GM10248 (cell line): ENCODE measurements around the gene MYMK.

Source experiments
- CTCF ChIA-PET: fragments of 300-600 bp; sonication (Branson Sonifier 250); formaldehyde crosslinking; extraction: SDS; loops from one replicate; lab custom pipeline; 2021; ENCODE audit warnings: antibody characterized with exemption; lab: Yijun Ruan, JAX
- POLR2A ChIA-PET: fragments of 350-650 bp; sonication (Branson Sonifier 250); formaldehyde crosslinking; extraction: SDS; loops from one replicate; lab custom pipeline; 2020; ENCODE audit warnings: antibody characterized with exemption; lab: Yijun Ruan, JAX
- DNase-seq: peaks from one replicate; pipeline ENCODE4 v3.0.0; 2012; ENCODE audit errors: extremely low spot score
- TF ChIP-seq, protein P1 (sequence below): IDR thresholded peaks from 2 replicates; pipeline ENCODE4 v1.5.1; 2012; ENCODE audit warnings: mild to moderate bottlenecking, low read depth; ENCODE audit errors: extremely low read depth, missing control alignments, control extremely low read depth

The MYMK gene

DNA sequence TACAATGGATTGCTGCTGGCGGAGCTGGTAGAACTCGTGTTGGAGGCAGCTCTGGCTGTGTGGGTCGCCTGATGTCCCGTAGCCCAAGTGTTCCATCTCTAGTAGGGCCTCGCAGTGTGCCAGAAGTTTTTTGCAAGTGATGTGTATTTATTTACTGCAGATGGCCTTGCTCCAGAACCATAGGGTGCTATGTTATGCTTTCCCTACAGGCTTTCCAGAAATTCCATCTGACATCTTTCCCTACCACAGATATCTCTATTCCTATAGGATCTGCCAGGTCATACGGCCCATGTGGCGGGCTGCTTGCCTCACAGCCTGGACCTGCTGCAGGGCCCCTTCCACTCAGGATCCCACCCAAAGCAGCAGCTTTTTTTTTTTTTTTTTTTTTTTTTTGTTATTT is 26.7 kb upstream of the MYMK start:
- ChIA-PET CTCF (interaction anchor here (0.8 to 1.7 kb wide), 2 partner anchors 18 to 63 kb away, joined by 3 to 5 read pairs; no protein-coding TSS in a partner anchor), POLR2A (interaction anchor here (0.6 kb wide), 1 partner anchor 163 kb away, joined by 5 read pairs; no protein-coding TSS in a partner anchor)
- TF ChIP-seq, protein P1, sequence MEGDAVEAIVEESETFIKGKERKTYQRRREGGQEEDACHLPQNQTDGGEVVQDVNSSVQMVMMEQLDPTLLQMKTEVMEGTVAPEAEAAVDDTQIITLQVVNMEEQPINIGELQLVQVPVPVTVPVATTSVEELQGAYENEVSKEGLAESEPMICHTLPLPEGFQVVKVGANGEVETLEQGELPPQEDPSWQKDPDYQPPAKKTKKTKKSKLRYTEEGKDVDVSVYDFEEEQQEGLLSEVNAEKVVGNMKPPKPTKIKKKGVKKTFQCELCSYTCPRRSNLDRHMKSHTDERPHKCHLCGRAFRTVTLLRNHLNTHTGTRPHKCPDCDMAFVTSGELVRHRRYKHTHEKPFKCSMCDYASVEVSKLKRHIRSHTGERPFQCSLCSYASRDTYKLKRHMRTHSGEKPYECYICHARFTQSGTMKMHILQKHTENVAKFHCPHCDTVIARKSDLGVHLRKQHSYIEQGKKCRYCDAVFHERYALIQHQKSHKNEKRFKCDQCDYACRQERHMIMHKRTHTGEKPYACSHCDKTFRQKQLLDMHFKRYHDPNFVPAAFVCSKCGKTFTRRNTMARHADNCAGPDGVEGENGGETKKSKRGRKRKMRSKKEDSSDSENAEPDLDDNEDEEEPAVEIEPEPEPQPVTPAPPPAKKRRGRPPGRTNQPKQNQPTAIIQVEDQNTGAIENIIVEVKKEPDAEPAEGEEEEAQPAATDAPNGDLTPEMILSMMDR = no peak
- no peak for DNase-seq

DNA sequence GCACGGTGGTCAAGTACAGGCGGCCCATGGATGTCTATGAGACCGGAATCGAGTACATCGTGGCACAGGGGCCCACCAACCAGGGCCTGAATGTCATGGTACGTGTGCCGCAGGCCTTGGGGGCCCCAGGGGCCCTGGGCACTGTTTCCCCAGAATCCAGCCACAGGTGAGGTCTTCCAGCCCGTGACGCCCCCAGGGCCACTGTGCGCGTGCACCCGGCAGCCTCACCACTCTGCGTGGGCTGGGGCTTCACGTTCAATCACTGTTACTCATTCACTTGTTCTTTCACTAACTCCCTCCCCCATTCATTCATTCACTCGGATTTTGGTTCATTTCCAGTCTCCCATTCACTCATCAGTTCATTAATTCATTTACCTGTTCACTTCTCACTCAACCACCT is 22.4 kb upstream of the MYMK start:
- POLR2A ChIA-PET = no interaction called here
- DNase-seq = no peak
- CTCF ChIA-PET = no interaction called here
- TF ChIP-seq, protein P1 = no peak

DNA sequence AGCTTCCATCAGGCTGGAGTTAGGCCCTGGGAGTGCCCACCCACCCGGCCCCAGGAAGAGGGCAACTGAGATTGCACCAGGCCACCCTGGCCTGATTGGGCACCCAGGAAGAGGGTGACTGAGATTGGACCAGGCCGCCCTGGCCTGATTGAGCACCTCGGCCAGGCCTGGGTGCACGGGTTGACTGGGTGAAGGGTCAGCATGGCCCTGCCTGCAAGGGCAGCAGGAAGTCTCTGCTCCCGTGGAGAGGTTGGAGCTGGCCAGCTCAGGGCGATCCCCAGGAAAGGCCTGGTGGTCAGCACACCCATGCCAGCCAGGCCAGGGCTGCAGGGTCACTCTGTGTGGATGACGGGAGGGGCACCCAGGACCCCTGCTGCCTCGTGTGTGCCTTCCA is 21.5 kb upstream of the MYMK start:
- ChIA-PET CTCF (interaction anchor here (1.0 kb wide), 1 partner anchor 9 kb away, joined by 4 read pairs; no protein-coding TSS in a partner anchor), POLR2A (no interaction called here)
- TF ChIP-seq, protein P1 = no peak
- DNase-seq = no peak

DNA sequence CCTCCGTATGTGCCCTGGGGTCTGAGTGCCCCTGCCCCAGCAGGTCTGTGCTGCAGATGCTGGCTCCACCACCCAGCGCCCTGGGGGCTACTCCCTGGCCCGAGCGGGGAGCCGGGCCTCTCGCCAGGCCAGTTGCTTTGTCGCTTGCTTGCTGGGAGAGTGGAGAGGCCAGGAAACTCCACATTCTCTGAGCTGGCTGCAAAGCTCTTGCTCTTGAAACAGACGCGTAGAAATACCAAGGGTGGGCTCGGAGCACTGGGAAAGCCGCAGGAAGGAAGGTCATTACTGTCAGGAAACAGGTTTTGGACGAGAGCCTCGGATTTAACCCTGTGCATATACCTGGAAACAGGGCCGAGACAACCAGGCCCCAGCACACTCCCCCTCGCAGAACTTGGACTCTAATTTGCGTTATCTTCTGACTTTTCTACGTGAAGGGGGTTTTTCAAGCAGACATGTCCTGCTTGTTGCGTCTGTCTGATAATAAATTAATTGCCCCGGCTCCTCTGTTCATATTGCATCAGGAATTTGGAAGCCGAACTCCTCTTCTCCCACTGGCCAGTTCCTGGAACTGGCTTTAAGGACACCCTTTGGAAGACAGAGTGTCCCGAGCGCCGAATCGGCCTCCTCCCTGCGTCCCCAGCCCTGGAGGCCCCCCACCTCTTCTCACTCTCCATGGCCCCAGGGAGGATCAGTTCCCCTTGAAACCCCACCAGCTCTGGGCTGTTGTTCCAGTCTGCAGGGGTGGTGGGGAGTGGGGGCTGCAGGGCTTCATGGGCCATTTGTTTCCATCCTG is 20.9 kb upstream of the MYMK start:
- ChIA-PET POLR2A (no interaction called here), CTCF (interaction anchor here (1.0 kb wide), 1 partner anchor 10 kb away, joined by 4 read pairs; no protein-coding TSS in a partner anchor)
- TF ChIP-seq, protein P1 = no peak
- no peak for DNase-seq

DNA sequence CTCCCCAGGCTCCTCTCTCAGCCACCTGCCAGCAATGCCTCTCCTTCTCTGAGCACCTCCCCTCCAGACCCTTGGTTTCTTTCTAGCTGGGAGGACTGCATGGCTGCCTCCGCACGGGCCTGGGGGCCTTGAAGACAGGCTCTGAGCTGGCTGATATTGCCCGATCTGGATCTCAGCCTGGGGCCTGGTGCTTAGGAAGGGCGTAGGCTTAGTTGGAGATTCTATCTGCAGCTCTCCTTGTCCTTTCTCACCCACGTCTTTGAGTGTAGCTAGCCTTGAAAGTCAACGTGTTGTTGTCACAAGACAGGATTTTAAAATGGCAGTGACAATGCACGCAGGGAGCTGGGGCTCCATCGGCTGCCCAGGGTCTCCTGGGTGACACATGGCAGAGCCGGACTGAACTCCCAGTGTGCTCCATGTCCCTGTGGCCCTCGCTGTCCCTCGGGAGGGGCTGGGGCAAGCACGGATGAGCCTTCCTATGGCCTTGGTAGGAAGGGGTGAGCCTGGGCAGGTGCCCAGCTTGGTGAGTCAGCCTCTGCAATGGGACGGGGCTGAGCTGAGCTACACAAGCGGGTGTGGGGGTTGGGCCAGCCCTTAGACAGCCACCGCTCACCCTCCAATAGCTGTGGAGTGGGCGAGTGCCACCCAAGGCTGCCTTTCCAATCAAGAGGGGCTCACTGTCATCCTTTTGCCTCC is 19.2 kb upstream of the MYMK start:
- ChIA-PET POLR2A (no interaction called here), CTCF (interaction anchor here (0.8 to 1.6 kb wide), 3 partner anchors 10 to 449 kb away, joined by 3 to 4 read pairs (median 4); no protein-coding TSS in a partner anchor)
- TF ChIP-seq, protein P1 = no peak
- no peak for DNase-seq

DNA sequence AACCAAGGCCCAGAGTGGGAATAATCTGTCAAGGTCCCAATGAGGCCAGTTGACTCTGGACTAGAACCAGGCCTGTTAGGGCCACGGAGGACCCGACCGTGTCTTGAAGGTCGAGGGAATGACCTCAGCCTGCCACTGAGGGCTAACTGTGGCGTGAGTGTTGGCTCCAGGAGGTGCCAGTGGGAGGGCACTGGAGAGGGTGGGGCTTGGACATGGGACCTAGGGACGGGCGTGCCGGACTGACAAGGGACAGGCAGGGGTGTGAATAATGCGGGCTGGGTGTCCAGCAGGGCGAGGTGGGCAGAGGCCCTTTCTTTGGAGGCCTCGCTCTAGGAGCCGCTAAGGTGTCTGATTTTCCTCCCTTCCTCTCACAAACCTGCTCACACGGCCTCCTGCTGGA is 17.2 kb upstream of the MYMK start:
- DNase-seq = no peak
- ChIA-PET CTCF (interaction anchor here (1.3 to 3.7 kb wide), 2 partner anchors 8 to 14 kb away, joined by 4 to 13 read pairs; no protein-coding TSS in a partner anchor), POLR2A (no interaction called here)
- TF ChIP-seq, protein P1 = no peak
